ENCODE data around the gene NOTO. TPM values are rescaled to one million over a fixed set of nuclear protein-coding genes. Genes with fewer than 3 reads are reported as not detected.
A peak's percentile ranks its signal among the peaks of the same experiment; 100 is the strongest.

Gene NOTO
- total and polyA plus RNA-seq, 10 of the 15 experiments (the other 5 are each of a cell fraction or from before 2014, with no cell fraction given) = not detected

DNA sequence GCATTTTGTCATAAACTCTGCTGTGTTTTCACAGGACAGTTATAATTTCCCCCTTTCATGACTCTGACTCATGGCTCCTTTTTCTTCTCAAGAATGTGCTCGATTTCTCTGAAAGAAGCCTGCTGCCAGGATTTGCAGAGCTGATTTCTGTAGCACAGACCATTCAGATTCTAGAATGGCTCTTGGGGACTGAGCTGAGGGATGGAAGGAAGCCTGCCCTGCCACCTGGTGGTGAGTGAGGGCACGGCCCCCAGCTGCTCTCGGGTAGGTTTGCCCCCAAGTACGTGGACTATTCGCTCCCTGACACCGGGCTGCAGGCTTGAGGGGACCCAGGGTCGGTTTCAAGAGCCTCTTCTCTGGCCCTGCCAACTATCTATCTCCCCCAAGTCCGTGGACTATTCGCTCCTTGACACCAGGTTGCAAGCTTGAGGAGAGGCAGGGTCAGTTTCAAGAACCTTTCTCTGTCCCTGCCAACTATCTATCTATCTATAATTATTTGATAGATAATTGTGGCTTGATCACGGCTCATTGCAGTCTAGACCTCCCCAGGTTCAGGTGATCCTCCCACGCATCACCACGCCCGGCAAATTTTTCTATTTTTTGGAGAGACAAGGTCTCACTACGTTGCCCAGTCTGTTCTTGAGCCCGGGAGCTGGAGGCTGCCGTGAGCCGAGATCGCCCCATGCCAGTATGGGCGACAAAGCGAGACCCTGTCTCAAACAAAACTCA lies 10.2 kb downstream of the NOTO start (continued):
- no peak for TF ChIP-seq KAT2A (conservative IDR thresholded peaks at IDR 0.05; ENCODE audit: control insufficient read depth, low read depth, low read length)
- TF ChIP-seq EGR1 (IDR thresholded peaks at IDR 0.05; ENCODE audit: borderline replicate concordance in 1 of 2, low read depth in 2 of 2, low read length in 2 of 2) = no peak
- TF ChIP-seq, protein P1, sequence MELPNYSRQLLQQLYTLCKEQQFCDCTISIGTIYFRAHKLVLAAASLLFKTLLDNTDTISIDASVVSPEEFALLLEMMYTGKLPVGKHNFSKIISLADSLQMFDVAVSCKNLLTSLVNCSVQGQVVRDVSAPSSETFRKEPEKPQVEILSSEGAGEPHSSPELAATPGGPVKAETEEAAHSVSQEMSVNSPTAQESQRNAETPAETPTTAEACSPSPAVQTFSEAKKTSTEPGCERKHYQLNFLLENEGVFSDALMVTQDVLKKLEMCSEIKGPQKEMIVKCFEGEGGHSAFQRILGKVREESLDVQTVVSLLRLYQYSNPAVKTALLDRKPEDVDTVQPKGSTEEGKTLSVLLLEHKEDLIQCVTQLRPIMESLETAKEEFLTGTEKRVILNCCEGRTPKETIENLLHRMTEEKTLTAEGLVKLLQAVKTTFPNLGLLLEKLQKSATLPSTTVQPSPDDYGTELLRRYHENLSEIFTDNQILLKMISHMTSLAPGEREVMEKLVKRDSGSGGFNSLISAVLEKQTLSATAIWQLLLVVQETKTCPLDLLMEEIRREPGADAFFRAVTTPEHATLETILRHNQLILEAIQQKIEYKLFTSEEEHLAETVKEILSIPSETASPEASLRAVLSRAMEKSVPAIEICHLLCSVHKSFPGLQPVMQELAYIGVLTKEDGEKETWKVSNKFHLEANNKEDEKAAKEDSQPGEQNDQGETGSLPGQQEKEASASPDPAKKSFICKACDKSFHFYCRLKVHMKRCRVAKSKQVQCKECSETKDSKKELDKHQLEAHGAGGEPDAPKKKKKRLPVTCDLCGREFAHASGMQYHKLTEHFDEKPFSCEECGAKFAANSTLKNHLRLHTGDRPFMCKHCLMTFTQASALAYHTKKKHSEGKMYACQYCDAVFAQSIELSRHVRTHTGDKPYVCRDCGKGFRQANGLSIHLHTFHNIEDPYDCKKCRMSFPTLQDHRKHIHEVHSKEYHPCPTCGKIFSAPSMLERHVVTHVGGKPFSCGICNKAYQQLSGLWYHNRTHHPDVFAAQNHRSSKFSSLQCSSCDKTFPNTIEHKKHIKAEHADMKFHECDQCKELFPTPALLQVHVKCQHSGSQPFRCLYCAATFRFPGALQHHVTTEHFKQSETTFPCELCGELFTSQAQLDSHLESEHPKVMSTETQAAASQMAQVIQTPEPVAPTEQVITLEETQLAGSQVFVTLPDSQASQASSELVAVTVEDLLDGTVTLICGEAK (IDR thresholded peaks at IDR 0.05; ENCODE audit: borderline replicate concordance) = no peak
- no peak for TF ChIP-seq REST (IDR thresholded peaks at IDR 0.05; ENCODE audit: low read depth, low read length)
- TF ChIP-seq ZNF384 (IDR thresholded peaks at IDR 0.05; ENCODE audit: borderline replicate concordance, low read depth, low read length) = no peak
- no peak for TF ChIP-seq SMAD5 (IDR thresholded peaks at IDR 0.05; ENCODE audit: low read depth)
- 0 out of 2 replicates have a peak, but pooled peaks have one; percentile 41 for TF ChIP-seq RB1 (IDR thresholded peaks at IDR 0.05; ENCODE audit: borderline replicate concordance)
- TF ChIP-seq CHD2 (IDR thresholded peaks at IDR 0.05; ENCODE audit: borderline replicate concordance, low read depth, low read length) = no peak
- no peak for TF ChIP-seq MTA3 (IDR thresholded peaks at IDR 0.05; ENCODE audit: borderline replicate concordance, low read length)
- no peak for TF ChIP-seq NFXL1 (IDR thresholded peaks at IDR 0.05; ENCODE audit: borderline replicate concordance)

Data from GM12878 (cell line).